ENCODE results near the gene PDE7B. TPM values are rescaled to one million over a fixed set of nuclear protein-coding genes. Genes with fewer than 3 reads are reported as not detected.

PDE7B gene
- 3.4 and 3.9 TPM in 2 replicates for total RNA-seq
- long read RNA-seq, full-length matches to known transcripts, result 1 of 5 reads
- long read RNA-seq, partial matches to known transcripts, result 2 of 5 reads
- long read RNA-seq, other reads (novel, unspliced or antisense), result 2 of 5 reads

GRCh38 chr6:135851442-135852271, at the start of gene PDE7B:
Gene PDE7B, plus strand, starts transcription at chr6:135851701.
- no peak for TF ChIP-seq CTCF (IDR thresholded peaks at IDR 0.05)
- peak within 1 kb of the TSS; percentile 97 for H3K27ac Mint-ChIP-seq (ENCODE audit: unreplicated experiment)
- peak within 1 kb of the TSS; percentile 78 for H3K4me3 Mint-ChIP-seq (ENCODE audit: unreplicated experiment)
- no peaks in the 10 kb centered on the region for H3K36me3 Mint-ChIP-seq (ENCODE audit: unreplicated experiment)
- peaks cover 8% of the 10 kb centered on the region for H3K4me1 Mint-ChIP-seq (ENCODE audit: unreplicated experiment)
- DNase-seq (ENCODE audit: extremely low spot score, unreplicated experiment), result peak; percentile 93
- no peaks in the 10 kb centered on the region for H3K27me3 Mint-ChIP-seq (ENCODE audit: unreplicated experiment)
- H3K9me3 Mint-ChIP-seq (ENCODE audit: unreplicated experiment), result no peaks in the 10 kb centered on the region

- no peak overlapping the region for H3K4me3 Mint-ChIP-seq (ENCODE audit: unreplicated experiment)
- H3K36me3 Mint-ChIP-seq (ENCODE audit: unreplicated experiment), result no peaks in the 10 kb centered on the region
- no peaks in the 10 kb centered on the region for H3K9me3 Mint-ChIP-seq (ENCODE audit: unreplicated experiment)
- H3K27me3 Mint-ChIP-seq (ENCODE audit: unreplicated experiment), result no peaks in the 10 kb centered on the region
- TF ChIP-seq CTCF (IDR thresholded peaks at IDR 0.05), result no peak
- DNase-seq (ENCODE audit: extremely low spot score, unreplicated experiment), result no peak
- H3K27ac Mint-ChIP-seq (ENCODE audit: unreplicated experiment), result no peak overlapping the region
- no peaks in the 10 kb centered on the region for H3K4me1 Mint-ChIP-seq (ENCODE audit: unreplicated experiment)
Observed at GRCh38 chr6:135801755-135802465, 49.6 kb upstream of the PDE7B start.

GRCh38 chr6:135810486-135810885, 41.0 kb upstream of the PDE7B start:
- Mint-ChIP-seq H3K36me3 (ENCODE audit: unreplicated experiment) (peaks cover 2% of the 10 kb centered on the region), H3K4me1 (ENCODE audit: unreplicated experiment) (peaks cover 25% of the 10 kb centered on the region), H3K27me3 (ENCODE audit: unreplicated experiment) (no peaks in the 10 kb centered on the region), H3K27ac (ENCODE audit: unreplicated experiment) (no peak overlapping the region), H3K9me3 (ENCODE audit: unreplicated experiment) (peaks cover 7% of the 10 kb centered on the region), H3K4me3 (ENCODE audit: unreplicated experiment) (no peak overlapping the region)
- no peak for DNase-seq (ENCODE audit: extremely low spot score, unreplicated experiment)
- no peak for TF ChIP-seq CTCF (IDR thresholded peaks at IDR 0.05)

- Mint-ChIP-seq H3K27me3 (ENCODE audit: unreplicated experiment) (no peaks in the 10 kb centered on the region), H3K27ac (ENCODE audit: unreplicated experiment) (no peak overlapping the region)
- no peak for TF ChIP-seq CTCF (IDR thresholded peaks at IDR 0.05)
Observed at GRCh38 chr6:135811170-135811569, 40.3 kb upstream of the PDE7B start.

More at GRCh38 chr6:135811170-135811569, 40.3 kb upstream of the PDE7B start:
- Mint-ChIP-seq H3K36me3 (ENCODE audit: unreplicated experiment) (peaks cover 2% of the 10 kb centered on the region), H3K9me3 (ENCODE audit: unreplicated experiment) (peaks cover 7% of the 10 kb centered on the region), H3K4me3 (ENCODE audit: unreplicated experiment) (no peak overlapping the region), H3K4me1 (ENCODE audit: unreplicated experiment) (peaks cover 25% of the 10 kb centered on the region)
- DNase-seq (ENCODE audit: extremely low spot score, unreplicated experiment), result no peak

All from osteocyte (in vitro differentiated cells).